Measurements from ENCODE around the gene TAF11L5.

- TF ChIP-seq CTCF (IDR thresholded peaks at IDR 0.05; ENCODE audit: low read length) = no peak
- no peak for TF ChIP-seq EZH2 (optimal IDR thresholded peaks at IDR 0.05; ENCODE audit: low read depth, low read length)
- TF ChIP-seq EZH2phosphoT487 (IDR thresholded peaks at IDR 0.05; ENCODE audit: low read length) = no peak
Observed at GRCh38 chr5:17492770-17493169, 32.3 kb upstream of the TAF11L5 start.

Measured in MM.1S (cell line).